ENCODE measurements around the gene ADGRB3.

DNA sequence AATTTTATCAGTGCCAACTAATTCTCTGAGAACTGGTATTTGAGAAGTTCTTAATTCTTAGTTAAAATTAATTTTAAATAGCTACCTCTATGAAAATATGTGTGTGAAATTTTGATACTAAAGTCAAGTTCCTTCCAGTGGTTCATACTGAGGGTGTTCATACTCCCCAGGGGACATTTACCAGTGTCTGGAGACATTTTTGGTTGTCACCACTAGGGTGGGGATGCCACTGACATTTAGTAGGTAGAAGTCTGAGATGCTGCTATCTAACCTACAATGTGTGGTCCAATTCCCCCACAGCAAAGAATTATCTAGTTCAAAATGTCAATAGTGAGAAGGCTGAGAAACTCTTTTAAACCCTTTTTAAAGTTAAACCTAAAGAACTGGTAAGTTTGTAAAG, 463.8 kb downstream of the ADGRB3 start:
- TF ChIP-seq RAD21 (IDR thresholded peaks at IDR 0.05; ENCODE audit: low read depth), result no peak
- TF ChIP-seq, protein P1, sequence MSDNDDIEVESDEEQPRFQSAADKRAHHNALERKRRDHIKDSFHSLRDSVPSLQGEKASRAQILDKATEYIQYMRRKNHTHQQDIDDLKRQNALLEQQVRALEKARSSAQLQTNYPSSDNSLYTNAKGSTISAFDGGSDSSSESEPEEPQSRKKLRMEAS (IDR thresholded peaks at IDR 0.05), result no peak
- TF ChIP-seq, protein P2, sequence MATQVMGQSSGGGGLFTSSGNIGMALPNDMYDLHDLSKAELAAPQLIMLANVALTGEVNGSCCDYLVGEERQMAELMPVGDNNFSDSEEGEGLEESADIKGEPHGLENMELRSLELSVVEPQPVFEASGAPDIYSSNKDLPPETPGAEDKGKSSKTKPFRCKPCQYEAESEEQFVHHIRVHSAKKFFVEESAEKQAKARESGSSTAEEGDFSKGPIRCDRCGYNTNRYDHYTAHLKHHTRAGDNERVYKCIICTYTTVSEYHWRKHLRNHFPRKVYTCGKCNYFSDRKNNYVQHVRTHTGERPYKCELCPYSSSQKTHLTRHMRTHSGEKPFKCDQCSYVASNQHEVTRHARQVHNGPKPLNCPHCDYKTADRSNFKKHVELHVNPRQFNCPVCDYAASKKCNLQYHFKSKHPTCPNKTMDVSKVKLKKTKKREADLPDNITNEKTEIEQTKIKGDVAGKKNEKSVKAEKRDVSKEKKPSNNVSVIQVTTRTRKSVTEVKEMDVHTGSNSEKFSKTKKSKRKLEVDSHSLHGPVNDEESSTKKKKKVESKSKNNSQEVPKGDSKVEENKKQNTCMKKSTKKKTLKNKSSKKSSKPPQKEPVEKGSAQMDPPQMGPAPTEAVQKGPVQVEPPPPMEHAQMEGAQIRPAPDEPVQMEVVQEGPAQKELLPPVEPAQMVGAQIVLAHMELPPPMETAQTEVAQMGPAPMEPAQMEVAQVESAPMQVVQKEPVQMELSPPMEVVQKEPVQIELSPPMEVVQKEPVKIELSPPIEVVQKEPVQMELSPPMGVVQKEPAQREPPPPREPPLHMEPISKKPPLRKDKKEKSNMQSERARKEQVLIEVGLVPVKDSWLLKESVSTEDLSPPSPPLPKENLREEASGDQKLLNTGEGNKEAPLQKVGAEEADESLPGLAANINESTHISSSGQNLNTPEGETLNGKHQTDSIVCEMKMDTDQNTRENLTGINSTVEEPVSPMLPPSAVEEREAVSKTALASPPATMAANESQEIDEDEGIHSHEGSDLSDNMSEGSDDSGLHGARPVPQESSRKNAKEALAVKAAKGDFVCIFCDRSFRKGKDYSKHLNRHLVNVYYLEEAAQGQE (IDR thresholded peaks at IDR 0.05; ENCODE audit: low read depth), result no peak
- TF ChIP-seq, protein P3, sequence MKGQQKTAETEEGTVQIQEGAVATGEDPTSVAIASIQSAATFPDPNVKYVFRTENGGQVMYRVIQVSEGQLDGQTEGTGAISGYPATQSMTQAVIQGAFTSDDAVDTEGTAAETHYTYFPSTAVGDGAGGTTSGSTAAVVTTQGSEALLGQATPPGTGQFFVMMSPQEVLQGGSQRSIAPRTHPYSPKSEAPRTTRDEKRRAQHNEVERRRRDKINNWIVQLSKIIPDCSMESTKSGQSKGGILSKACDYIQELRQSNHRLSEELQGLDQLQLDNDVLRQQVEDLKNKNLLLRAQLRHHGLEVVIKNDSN (IDR thresholded peaks at IDR 0.05), result no peak
- no peak for TF ChIP-seq EGR1 (IDR thresholded peaks at IDR 0.05)
- no peak for TF ChIP-seq CREB1 (IDR thresholded peaks at IDR 0.05; ENCODE audit: low read depth)
- no peak for TF ChIP-seq NFIC (IDR thresholded peaks at IDR 0.05)
- no peak for TF ChIP-seq CEBPB (IDR thresholded peaks at IDR 0.05)

Data from Ishikawa (cell line).